K562 (cell line): ENCODE data around the gene TM2D3. TPM values are rescaled to one million over a fixed set of nuclear protein-coding genes. Genes with fewer than 3 reads are reported as not detected.
A peak's percentile ranks its signal among the peaks of the same experiment; 100 is the strongest.

Source experiments
- ARID1B ChIP-seq: fragments of 450-650 bp; IDR thresholded peaks from 2 replicates; pipeline ENCODE4 v1.6.1; 2016; ENCODE audit warnings: antibody characterized with exemption, mild to moderate bottlenecking, inconsistent platforms
- ATF4 ChIP-seq: fragments of 450-650 bp; formaldehyde crosslinking; IDR thresholded peaks from 2 replicates; pipeline ENCODE4 v1.4.0; 2022; ENCODE audit warnings: mild to moderate bottlenecking, moderate library complexity
- GTF2E2 ChIP-seq: fragments of 200-800 bp; sonication (Bioruptor generic); IDR thresholded peaks from 2 replicates; pipeline ENCODE4 v1.6.1; 2016; ENCODE audit warnings: missing genetic modification characterization, missing compliant biosample characterization
- MNT ChIP-seq, 2 experiments: fragments of 450-650 bp; conservative IDR thresholded peaks; 2 replicates each; pipeline ENCODE4 v1.6.1; 2017; ENCODE audit warnings: mild to moderate bottlenecking in 2 of 2, moderate library complexity in 2 of 2
- MTF1 ChIP-seq: fragments of 250-450 bp; sonication (Bioruptor Pico); IDR thresholded peaks from 2 replicates; pipeline ENCODE4 v1.9.0; 2021; ENCODE audit warnings: moderate library complexity, mild to moderate bottlenecking, inconsistent platforms, borderline replicate concordance
- PBX2 ChIP-seq, 2 experiments: IDR thresholded peaks in 1 of 2; conservative IDR thresholded peaks in 1 of 2; 2 replicates each; pipeline ENCODE4 v1.6.1; 2016; ENCODE audit warnings: low read depth in 2 of 2, mild to moderate bottlenecking in 1 of 2, missing compliant biosample characterization in 1 of 2, missing genetic modification characterization in 1 of 2, moderate library complexity in 1 of 2
- PRDM10 ChIP-seq: fragments of 450-650 bp; IDR thresholded peaks from 2 replicates; pipeline ENCODE4 v1.6.1; 2018; ENCODE audit not compliant: partially characterized antibody
- SLC30A9 ChIP-seq: fragments of 250-450 bp; sonication (Bioruptor Pico); IDR thresholded peaks from 2 replicates; pipeline ENCODE4 v1.8.0; 2022; ENCODE audit warnings: mild to moderate bottlenecking, moderate library complexity
- TAL1 ChIP-seq: fragments of 450-650 bp; IDR thresholded peaks from 2 replicates; pipeline ENCODE4 v1.6.1; 2016; ENCODE audit warnings: mild to moderate bottlenecking
- ZNF696 ChIP-seq: fragments of 250-450 bp; sonication (Bioruptor Pico); conservative IDR thresholded peaks from 2 replicates; pipeline ENCODE4 v1.4.0; 2020; ENCODE audit warnings: mild to moderate bottlenecking, moderate library complexity
- polyA plus RNA-seq, 8 experiments: library from polyadenylated mRNA; depleted of rRNA in 4 of 8; stranded (reverse) in 5 of 8; unstranded in 3 of 8; fragments of >200 nt; fragmentation: Nextera tagmentation in 2 of 8; fragmentation: Illumina TruSeq in 1 of 8; extraction: Ambion mirVana in 2 of 8; extraction: Trizol in 1 of 8; gene quantifications; 2 replicates each; pipeline versions ENCODE4 v1.2.1 to v1.2.3, GENCODE V29; 2011 to 2014; ENCODE audit warnings: inconsistent platforms in 1 of 8, missing spikeins in 1 of 8
- total RNA-seq, 7 experiments: library from RNA; depleted of rRNA in 6 of 7; stranded (reverse); fragments of >200 nt in 6 of 7; fragmentation: Illumina TruSeq in 2 of 7; extraction: Trizol in 2 of 7; gene quantifications; 2 replicates each; pipeline versions ENCODE4 v1.2.1 to v1.2.3, GENCODE V29; 2011 to 2021; ENCODE audit warnings: low replicate concordance in 1 of 7
- TF ChIP-seq, protein P1 (sequence below), 2 experiments: fragments of 150-350 bp in 1 of 2; IDR thresholded peaks; 2 replicates each; pipeline ENCODE4 v1.6.1; 2012 to 2016; ENCODE audit warnings: low read depth in 2 of 2, low read length in 2 of 2, mild to moderate bottlenecking in 1 of 2, moderate library complexity in 1 of 2
- TF ChIP-seq, protein P2 (sequence below): fragments of 250-450 bp; sonication (Bioruptor Pico); IDR thresholded peaks from 2 replicates; pipeline ENCODE4 v1.5.0; 2020; ENCODE audit warnings: mild to moderate bottlenecking, borderline replicate concordance

The TM2D3 gene
- total and polyA plus RNA-seq, 9 of the 15 experiments (the other 6 are each of a cell fraction or from before 2014, with no cell fraction given): 16.5 to 67.9 (median 31.3) TPM

DNA sequence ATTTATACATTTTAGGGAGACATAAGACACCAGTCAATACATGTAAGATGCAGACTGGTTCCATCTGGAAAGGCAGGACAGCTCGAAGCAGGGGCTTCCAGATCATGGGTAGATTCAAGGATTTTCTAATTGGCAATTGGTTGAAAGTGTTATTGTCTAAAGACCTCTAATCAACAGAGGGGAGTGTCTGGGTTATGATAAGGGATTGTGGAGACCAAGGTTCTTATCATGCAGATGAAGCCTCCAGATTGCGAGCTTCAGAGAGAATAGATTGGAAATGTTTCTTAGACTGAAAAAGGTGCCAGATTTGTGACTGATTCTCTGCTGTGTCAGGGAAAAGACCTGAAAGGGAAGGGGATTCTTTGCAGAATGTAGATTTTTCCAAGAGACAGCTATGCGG is 15.1 kb downstream of the TM2D3 start (continued):
- TF ChIP-seq PRDM10 (no peak), SLC30A9 (no peak), ZNF696 (no peak), TAL1 (peak; percentile 37), MNT (conservative IDR thresholded peaks at IDR 0.05) (no peak), ATF4 (CRISPR knock-in tag) (no peak), MTF1 (CRISPR knock-in tag) (no peak), ARID1B (no peak; the same call in 1 of the 2 replicates), GTF2E2 (tag) (no peak), PBX2 (CRISPR knock-in tag; IDR thresholded peaks at IDR 0.05; ENCODE audit: low read depth) (no peak), PBX2 (tag; conservative IDR thresholded peaks at IDR 0.05; ENCODE audit: low read depth) (no peak)
- TF ChIP-seq, protein P1, sequence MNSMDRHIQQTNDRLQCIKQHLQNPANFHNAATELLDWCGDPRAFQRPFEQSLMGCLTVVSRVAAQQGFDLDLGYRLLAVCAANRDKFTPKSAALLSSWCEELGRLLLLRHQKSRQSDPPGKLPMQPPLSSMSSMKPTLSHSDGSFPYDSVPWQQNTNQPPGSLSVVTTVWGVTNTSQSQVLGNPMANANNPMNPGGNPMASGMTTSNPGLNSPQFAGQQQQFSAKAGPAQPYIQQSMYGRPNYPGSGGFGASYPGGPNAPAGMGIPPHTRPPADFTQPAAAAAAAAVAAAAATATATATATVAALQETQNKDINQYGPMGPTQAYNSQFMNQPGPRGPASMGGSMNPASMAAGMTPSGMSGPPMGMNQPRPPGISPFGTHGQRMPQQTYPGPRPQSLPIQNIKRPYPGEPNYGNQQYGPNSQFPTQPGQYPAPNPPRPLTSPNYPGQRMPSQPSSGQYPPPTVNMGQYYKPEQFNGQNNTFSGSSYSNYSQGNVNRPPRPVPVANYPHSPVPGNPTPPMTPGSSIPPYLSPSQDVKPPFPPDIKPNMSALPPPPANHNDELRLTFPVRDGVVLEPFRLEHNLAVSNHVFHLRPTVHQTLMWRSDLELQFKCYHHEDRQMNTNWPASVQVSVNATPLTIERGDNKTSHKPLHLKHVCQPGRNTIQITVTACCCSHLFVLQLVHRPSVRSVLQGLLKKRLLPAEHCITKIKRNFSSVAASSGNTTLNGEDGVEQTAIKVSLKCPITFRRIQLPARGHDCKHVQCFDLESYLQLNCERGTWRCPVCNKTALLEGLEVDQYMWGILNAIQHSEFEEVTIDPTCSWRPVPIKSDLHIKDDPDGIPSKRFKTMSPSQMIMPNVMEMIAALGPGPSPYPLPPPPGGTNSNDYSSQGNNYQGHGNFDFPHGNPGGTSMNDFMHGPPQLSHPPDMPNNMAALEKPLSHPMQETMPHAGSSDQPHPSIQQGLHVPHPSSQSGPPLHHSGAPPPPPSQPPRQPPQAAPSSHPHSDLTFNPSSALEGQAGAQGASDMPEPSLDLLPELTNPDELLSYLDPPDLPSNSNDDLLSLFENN (IDR thresholded peaks at IDR 0.05; ENCODE audit: low read depth in 2 of 2, low read length in 2 of 2): no peak
- TF ChIP-seq, protein P2, sequence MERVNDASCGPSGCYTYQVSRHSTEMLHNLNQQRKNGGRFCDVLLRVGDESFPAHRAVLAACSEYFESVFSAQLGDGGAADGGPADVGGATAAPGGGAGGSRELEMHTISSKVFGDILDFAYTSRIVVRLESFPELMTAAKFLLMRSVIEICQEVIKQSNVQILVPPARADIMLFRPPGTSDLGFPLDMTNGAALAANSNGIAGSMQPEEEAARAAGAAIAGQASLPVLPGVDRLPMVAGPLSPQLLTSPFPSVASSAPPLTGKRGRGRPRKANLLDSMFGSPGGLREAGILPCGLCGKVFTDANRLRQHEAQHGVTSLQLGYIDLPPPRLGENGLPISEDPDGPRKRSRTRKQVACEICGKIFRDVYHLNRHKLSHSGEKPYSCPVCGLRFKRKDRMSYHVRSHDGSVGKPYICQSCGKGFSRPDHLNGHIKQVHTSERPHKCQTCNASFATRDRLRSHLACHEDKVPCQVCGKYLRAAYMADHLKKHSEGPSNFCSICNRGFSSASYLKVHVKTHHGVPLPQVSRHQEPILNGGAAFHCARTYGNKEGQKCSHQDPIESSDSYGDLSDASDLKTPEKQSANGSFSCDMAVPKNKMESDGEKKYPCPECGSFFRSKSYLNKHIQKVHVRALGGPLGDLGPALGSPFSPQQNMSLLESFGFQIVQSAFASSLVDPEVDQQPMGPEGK (CRISPR knock-in tag): no peak
